H1 (cell line): ENCODE results near the gene PHF23. TPM values are rescaled to one million over a fixed set of nuclear protein-coding genes. Genes with fewer than 3 reads are reported as not detected.

Source experiments
- GTF2F1 ChIP-seq: IDR thresholded peaks from 2 replicates; pipeline ENCODE4 v1.6.1; 2012; ENCODE audit warnings: low read depth, low read length, improper control_type of control experiment, borderline replicate concordance
- polyA plus RNA-seq, 7 experiments: library from polyadenylated mRNA; depleted of rRNA in 3 of 7; stranded (reverse) in 5 of 7; unstranded in 2 of 7; fragments of >200 nt in 5 of 7; fragments of 200-250 nt in 2 of 7; gene quantifications; 1 replicate in 5 of 7; 2 replicates in 1 of 7; 4 replicates in 1 of 7; pipeline versions ENCODE4 v1.2.1 to v1.2.3, GENCODE V29; 2011 to 2013; ENCODE audit warnings: missing spikeins in 2 of 7, mixed read lengths in 2 of 7
- total RNA-seq: library from RNA; stranded (reverse); fragmentation: NEBNext Ultra II Directional; extraction: Animal tissue kit (Norgen Biotek cat#: 25700); gene quantifications from 2 replicates; pipeline ENCODE4 v1.2.1, GENCODE V29; 2021
- TF ChIP-seq, protein P1 (sequence below): IDR thresholded peaks from 2 replicates; pipeline ENCODE4 v1.6.1; 2012; ENCODE audit warnings: inconsistent platforms

Gene PHF23
- total and polyA plus RNA-seq, 2 of the 8 experiments (the other 6 are each of a cell fraction or from before 2014, with no cell fraction given), result 47.5 to 62.8 TPM

DNA sequence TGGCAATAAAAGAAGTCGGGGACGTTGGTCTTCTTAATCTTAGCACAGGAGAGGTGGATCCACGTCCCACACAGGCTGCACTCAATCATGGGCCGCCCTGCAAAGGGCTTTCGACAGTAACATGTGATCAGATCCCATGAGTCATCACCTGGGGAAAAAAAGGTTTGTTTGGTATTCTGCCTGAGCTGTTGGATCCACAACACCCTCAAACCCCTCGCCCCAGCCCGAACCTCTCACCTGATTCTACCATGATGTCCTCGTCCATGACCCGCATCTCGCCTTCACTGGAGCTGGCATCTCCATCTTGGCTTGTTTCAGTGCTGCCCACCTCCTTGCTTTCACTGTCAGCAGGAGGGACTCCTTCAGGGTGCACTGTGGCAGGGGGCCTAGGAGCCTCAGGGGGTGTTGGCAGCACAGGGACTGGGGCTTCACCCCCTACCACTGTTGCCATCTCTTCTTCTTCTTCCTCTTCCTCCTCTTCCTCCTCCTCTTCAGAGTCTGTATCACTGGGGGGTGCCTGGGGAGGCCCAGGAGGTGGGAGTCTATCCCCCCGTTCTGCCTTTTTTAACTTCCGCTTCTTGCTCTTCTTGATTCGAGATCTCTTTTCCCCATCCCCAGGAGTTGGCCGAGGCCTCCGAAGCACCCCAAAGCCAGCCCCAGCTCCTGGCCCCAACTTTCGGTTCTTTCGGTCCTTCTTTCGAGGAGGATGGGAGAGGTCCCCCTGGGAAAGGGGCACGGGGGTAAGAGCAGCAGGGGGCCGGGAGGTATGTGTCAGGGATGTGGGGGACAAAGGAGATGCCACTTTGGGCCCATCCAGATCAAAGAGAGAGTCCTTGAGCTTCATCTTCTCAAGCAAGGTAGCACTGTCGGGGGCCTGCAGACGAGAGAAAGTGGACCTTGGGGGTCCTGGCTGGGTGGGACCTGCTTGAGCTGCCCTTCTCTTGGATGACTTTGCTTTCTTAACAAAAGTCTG lies 3.3 kb downstream of the PHF23 start (continued):
- TF ChIP-seq, protein P1, sequence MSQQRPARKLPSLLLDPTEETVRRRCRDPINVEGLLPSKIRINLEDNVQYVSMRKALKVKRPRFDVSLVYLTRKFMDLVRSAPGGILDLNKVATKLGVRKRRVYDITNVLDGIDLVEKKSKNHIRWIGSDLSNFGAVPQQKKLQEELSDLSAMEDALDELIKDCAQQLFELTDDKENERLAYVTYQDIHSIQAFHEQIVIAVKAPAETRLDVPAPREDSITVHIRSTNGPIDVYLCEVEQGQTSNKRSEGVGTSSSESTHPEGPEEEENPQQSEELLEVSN, result no peak
- no peak for TF ChIP-seq GTF2F1
